Stimulated activated CD8-positive, alpha-beta memory T cell treated with anti-CD3 and anti-CD28 coated beads, Interleukin-15, amount 100 ng/mL, for 48 hours (primary cell): ENCODE results near the gene PXYLP1.
"Not testable (repeated sequence)": the region's sequence is repeated elsewhere in the genome, so short reads cannot be mapped to it uniquely, and the experiment has no call there.

Experiments
- DNase-seq, 2 donors: peaks; one replicate each; pipeline ENCODE4 v3.0.0-alpha.2; 2020; ENCODE audit warnings: low read depth in 2 of 2

PXYLP1 gene

DNA sequence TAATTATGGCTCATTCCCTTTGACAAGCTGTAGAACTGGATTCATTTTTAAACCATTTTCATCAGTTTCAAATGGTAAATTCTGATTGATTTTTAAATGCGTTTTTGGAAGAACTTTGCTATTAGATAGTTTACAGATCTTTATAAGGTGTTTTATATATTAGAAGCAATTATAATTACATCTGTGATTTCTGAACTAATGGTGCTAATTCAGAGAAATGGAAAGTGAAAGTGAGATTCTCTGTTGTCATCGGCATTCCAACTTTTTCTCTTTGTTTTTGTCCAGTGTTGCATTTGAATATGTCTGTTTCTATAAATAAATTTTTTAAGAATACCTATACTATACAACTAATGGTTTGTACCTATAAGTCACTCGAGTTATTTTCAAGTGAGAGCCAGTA lies 62.7 kb downstream of the PXYLP1 start:
- no peak for DNase-seq

DNA sequence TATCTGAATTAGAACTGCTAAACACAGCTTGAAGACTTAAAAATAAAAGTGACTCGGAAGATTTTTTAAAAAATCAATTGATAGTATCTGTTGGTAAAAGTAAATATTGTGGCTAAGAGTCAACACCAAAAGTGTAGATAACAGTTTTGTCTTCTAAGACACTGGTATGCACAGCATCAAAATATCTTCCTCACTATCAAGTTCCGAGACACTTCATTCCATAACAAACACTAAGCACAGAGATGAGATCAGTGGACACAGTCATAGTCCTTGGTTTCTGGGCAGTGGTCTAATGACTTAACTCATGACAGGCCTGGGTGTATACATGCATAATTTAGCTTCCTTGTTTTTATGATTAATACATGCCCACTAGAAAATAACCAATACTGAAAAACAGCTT lies 63.2 kb downstream of the PXYLP1 start:
- DNase-seq: no peak

DNA sequence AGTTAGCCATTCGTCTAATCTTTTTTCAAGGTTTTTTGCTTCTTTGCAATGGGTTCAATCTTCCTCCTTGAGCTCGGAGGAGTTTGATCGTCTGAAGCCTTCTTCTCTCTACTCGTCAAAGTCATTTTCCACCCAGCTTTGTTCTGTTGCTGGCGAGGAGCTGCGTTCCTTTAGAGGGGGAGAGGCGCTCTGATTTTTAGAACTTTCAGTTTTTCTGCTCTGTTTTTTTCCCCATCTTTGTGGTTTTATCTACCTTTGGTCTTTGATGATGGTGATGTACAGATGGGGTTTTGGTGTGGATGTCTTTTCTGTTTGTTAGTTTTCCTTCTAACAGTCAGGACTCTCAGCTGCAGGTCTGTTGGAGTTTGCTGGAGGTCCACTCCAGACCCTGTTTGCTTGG lies 68.8 kb downstream of the PXYLP1 start:
- DNase-seq: not testable (repeated sequence)

DNA sequence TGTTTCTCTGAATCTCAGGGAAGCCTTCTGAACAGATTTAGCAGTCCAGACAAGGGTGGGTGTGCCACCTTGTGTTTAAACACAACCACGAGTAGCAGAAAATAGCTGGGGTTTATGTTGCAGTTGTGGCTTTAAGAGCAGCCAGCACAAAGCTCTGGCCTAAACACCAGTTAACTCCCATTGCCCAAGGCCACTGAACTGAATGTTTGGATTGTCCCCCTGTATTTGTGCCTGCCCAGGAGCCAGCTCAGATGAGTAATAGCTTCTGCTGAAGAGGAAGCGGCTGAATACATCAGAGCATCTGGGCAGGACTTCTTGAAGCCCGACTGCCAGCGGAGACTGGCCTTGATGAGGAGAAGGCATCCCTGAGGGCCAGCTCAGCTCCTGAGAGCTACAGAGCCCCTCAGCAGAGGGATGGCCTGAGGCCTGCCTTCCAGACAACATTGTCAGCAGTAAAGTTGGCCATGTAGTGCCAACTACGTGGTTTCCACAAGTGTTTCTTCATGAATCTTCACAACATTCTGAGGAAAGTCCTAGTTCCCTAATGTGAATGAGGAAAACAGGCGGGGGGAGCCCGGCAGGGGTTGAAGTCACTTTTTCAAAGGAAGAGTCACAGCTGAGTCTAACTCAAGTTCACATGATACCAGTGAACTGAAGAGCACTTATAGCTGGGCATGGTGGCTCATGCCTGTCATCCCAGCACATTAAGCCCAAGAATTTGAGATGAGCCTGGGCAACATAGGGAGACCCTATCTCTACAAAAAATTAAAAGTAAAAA lies 70.9 kb downstream of the PXYLP1 start:
- DNase-seq: no peak

DNA sequence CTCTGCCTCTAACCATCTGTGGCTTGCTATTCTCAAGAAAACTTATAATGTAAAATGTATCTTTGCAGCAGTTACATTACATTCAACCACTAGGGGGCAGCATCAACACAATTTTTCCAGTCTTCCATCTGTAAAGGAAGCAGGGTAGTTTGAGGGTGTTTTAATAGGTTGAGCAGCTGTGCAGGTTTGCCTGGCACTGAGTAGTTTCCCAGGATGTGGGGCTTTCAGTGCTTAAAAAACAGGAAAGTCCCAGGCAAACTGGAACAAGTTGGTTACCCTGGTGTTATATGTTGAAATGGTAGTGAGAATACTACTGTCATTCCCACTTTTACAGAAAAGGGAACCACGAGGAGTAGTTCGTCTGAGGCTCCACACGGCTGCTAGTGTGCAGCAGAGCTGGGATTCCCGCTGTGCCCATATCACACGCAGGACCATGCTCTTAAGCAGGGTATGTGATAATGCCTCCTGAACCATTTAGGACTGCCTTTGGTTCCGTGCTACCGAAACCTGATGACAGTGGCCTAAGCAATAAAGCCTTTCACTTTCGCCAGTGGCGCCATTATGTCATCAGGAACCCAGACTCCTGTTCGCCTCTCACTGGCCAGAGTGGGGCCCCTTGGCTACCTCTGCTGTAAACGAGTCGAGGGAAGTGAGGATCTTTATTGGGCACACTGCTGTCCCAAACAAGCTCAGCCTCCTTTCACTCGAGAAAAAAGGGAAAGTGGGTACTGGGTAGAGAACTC lies 72.0 kb downstream of the PXYLP1 start:
- no peak for DNase-seq

DNA sequence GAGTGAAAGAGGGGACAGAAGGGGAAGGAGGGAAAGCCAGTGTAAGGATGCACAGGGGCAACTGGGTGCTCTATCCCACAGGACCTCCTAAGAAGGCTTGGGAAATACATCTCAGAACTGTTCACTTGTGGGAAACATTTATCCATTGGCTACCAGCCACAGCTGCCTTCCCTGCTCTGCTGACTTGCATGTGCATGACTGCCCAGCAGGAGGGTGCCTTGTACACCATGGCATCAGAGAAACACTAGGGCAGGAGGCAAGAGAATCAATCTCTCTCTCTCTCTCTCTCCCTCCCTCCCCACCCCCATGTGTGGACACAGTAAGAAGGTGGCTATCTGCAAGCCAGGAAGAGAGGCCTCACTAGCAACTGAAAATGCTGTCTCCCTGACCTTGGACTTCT lies 73.8 kb downstream of the PXYLP1 start:
- DNase-seq: no peak

DNA sequence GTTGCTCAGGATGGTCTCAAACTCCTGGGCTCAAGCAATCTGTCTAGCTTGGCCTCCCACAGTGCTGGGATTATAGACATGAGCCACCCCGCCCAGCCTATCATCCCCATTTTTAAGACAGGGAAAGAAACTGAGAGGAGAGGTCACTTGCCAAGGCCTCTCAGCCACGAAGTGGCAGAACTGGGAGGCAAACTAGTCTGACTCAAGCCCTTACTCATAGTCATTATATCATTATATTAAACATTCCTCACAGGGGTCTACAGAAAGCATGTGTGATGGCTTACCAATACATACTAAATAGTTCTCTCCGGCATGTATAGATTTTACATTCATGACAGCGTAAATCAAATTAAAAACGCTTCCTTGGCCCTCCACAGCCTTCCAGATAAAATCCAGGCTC lies 74.7 kb downstream of the PXYLP1 start:
- DNase-seq: no peak

DNA sequence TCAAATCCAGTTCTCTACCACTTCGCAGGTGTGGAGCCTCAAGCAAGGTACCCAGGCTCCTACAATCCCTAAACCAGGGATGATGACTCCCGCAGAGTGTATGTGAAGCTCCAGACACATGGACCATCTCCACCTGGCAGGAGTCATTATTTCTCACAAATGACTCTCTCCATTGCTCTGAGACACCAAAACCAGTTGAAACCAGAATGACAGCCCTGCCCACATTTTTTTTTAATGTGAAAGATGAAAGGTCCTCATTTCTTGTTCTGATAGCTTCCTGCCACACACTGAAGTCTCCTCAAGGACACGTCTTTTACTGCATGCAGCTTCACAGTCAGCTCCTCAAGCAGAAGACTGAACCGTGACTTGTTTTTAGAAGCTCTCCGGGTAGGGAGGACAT lies 75.3 kb downstream of the PXYLP1 start:
- DNase-seq: no peak

DNA sequence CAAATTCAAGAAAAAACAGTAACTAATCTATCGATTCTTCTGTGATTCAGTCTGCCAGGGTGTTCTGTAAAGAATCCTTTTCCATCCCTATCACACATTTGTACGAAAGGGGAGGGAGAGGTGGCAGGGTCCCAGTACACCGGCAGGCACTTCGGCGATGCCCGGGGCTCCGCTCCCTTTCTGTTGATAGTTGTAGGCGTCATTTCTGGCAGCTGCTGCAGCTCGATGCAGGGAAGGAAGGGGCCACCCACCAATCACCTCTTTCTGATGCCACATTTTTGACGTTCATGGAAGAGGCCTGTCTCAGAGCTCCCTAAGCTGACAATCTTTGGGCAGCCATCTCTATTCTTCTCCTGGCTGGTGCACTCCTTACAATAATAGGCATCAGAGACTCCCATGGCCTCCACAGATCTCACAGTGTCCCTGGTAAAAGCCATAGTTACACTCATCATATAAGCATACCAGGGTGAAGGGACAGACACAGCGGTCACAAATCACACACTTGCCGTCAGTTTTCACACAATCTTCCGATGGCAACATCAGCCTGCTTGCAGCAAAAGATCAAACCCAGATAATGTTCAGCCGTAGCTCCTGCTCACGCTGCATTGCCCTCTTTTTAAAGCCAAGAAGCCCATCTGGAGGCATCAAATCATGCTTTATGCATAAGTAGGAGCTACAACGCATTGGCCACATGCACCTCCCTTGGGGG lies 75.9 kb downstream of the PXYLP1 start:
- no peak for DNase-seq

DNA sequence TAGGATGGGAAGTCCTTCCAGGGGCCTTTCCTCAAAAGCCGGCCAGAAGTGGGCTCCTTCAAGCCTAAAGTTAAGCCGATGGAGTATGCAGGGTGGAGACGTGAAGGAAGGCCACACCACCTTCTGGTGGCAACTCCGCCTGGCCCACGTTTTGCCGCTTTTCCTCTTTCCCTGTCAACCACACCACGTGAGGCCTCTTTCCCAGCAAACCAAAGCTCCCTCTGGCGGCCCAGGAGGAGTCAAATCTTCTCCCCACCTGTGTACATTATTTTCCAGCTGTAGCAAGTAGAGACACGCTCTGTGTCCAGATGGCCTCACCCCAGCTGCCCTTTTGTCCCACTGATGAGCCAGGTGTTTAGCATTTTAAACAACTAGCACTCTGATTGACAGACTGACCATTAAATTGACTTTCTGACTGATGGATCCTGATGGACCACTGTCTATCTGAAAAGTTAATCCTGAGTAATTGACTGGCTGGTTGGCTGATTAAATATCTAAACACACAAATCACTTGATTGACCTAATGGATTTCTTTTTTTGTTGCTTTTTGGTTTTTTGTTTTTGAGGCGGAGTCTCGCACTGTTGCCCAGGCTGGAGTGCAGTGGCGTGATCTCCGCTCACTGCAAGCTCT lies 77.1 kb downstream of the PXYLP1 start:
- no peak for DNase-seq

DNA sequence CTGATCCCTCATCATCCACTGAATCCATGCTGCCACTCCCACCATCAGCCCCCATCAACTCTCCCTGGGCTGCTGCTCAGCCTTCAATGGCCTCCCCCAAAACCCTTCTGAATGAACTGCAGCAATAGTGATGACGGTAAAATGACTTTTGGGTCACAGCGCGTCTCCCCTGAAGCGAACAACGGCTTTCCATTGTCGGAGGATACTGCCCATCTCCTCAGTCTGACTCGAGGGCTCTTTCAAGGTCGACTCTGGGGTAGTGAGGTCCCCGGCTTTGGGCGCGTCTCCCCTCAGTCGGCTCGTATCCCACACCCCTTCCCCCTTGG lies 79.5 kb downstream of the PXYLP1 start:
- DNase-seq: no peak

DNA sequence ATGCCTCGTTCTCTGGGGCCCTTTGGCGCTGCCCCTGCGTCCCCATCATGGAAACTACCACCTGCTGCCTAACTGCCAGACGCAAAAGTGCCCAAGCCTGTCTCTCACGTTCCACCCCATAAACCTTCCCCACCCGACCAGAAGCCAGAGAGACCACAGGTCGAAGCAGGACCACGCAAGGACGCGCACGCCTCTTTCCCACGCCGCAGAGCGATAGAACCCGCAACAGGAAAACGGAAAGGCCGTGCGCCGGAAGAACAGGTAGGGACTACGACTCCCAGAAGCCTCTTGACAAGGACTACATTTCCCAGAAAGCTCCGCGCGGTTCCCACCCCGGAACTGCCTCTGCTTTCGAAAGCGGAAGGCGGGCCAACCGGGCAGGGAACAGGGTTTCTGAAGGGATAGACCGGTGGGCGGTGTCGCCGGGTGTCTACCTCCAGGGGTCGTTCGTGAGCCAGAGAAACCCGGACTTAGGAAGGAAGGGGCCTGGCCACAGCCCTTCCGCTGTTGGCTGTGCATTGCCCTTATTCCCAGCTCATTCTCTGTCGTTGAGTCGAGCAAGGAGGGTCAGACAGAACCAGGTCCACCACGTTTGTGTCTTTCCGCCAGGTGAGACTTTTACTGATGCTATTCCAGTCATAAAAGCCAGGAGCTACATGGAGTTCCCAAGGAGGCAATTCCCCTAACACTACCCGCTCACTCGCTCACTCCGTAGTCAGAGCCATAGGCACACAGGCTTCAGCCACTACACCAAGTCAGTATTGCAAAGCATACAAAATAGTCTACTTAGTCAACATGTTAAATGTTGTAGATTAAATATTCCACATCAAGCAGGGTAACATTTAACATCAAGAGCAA lies 80.1 kb downstream of the PXYLP1 start:
- DNase-seq: peak; percentile 97 to 99

DNA sequence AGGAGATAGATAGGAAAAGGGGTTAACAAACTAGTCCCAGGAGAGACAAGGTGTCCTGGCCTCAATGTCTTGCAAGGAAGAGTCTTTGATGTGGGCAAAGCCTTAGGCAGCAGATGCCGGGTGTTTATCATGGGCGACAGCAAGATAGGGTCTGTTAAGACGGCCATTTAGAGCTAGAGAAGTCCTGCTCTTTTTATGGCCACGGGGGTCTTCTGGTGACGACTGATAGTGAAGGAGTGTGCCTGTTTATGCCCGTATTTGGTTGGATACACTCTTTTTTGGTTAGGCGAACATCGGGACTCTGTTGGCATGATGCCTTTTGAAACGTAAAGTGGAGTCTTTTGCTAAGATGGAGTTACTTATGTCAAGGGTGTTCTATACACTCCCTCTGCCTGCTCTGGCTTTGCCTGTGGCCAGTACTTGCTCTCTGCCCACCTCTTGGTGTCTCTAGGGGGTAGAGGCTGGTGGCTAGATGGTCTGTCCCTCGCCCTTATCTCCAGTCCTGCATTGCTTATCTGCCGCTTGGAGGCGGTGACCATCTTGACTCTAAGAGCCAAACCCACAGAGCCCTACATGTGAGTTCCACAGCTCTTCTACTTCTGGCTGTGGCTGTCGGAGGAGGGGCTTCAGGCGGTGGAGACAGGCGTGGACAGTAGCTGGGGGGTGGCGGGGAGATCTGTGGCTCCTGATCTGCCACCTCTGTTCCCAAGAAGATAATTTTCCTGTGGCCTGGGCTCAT lies 80.9 kb downstream of the PXYLP1 start:
- no peak for DNase-seq

DNA sequence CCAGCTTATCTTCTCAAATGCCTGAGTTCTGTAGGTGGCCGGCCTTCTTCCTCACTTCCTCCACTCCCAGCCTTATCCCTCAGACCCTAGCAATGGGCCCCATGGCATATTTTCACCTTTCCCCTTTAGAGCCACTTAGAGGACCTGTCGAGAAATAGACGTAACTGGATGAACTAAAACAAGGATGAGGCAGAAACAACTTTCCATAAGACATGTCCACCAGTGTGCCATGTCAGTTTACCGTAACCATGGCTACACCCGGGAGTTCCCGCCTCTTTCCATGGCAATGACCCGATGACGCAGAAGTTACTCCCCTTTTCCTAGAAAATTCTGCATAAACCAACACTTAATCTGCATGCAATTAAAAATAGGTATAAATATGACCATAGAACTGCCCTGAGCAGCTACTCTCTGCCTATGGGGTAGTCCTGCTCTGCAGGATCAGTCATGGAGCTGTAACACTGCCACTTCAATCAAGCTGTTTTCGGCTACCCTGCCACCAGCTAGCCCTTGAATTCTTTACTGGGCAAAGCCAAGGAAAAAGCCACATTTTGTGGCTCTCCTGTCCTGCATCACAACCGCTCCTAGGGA lies 81.6 kb downstream of the PXYLP1 start:
- DNase-seq: no peak

DNA sequence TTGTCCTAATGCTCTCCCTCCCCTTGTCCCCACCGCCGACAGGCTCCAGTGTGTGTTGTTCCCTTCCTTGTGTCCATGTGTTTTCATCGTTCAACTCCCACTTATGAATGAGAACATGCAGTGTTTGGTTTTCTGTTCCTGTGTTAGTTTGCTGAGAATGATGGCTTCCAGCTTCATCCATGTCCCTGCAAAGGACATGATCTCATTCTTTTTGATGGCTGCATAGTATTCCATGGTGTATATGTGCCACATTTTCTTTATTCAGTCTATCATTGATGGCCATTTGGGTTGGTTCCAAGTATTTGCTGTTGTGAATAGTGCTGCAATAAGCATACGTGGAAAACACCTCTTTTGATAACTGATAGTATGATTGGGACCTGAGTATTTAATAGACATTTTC lies 82.8 kb downstream of the PXYLP1 start:
- not testable (repeated sequence) for DNase-seq

DNA sequence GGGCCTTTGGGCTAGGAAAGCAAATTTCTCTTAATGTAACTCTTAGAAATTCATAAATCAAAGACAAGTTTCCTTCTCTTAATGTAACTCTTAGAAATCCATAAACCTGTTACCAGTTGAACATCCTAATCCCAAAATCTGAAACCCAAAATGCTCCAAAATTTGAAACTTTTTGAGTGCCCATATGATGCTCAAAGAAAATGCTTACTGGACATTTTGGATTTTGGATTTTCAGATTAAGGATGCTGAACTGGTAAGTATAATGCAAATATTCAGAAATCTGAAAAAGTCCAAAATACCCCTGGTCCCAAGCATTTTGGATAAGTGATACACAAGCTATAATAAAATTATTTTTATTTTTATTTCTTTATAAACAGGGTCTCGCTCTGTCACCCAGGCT lies 85.2 kb downstream of the PXYLP1 start:
- no peak for DNase-seq

DNA sequence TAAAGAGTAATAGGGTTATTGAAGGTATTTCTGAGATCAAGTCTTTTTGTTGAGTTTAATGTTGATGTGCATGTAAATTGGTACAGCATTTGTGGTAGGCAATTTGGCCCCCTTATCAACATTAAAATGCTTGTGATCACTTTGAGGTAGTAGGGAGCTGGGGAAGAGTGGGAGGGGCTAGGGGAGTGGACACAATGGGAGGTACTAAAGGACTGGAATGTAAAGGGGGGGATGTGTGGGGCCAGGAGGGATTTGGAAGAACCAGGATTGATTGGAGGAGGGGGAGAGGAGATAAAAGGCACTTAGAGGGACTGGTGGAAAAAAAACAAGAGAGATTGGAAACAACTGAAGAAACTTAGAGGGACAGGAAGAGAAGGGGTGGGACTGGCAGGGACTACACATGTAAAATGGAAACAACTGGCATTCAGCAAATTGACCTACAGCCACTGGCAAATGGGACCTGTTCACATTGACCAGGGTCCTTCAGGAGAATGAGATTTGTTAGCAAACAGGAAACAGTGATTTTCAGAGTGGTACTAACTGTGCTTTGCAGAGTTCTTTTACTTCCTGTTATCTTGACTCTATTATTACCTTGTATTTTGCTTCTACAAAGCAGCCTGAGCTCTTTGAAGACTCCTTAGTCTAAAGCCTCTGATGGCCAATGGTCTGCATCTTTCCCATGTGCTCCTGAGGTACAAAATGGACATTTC lies 88.9 kb downstream of the PXYLP1 start:
- no peak for DNase-seq

DNA sequence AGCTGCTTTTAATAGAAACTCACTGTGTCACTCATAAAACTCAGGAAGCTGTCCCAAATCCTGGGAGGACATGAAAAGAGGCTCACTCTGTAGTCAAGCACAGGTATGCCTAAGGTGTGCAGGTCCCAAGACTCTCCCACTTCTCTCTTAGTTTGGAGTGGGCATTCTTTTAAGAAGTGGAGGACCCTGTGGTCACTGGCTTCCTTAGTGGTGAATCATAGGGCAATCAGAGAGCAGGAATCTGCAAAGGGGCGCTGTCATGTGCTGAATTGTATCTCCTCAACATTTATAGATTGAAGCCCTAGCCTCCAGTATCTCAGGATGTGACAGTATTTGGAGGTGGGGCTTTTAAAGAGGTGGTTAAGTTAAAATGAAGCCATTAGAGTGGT lies 89.5 kb downstream of the PXYLP1 start:
- DNase-seq: no peak

DNA sequence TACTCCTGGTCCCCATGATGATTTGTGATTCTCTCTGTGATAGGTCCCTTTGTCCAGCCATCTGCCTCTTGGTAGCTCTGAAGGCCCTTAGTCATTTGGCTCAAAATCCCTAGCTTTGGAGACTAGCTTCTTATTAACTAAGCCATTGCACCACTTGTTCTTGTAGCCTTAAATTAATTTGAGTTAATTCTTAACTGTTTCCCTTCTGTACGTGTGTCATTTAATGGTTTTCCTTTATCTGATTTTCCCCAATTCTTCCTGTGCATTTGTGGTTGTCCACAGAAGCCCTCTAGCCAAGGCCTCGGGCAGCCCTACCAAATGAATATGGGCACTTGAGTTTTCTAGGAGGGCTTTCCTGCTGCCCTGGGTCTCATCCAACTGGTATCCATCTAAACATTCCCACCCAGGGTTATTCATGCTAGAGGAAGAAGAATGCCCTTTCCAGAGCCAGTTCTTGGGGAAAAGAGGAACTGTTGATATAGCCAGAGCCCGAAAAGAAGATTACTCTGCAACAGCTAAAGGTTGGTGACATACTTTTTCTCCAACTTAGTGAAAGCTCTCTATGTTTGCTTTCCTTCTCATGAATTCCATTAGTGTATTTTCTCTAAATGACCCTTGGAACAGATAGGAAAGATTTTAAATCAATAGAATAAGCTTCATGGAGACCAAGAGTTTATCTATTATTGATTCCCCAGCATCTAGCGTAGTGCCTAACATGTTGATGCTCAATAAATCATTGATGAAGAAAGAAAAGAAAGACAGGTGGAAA lies 92.5 kb downstream of the PXYLP1 start:
- DNase-seq: no peak
